GM13976 (cell line): ENCODE results near the gene MED8.

Source experiments
- DNase-seq: peaks from one replicate; pipeline ENCODE4 v3.0.0; 2012; ENCODE audit warnings: low spot score
- CTCF ChIP-seq: IDR thresholded peaks from 2 replicates; pipeline ENCODE4 v1.5.1; 2012; ENCODE audit warnings: borderline replicate concordance, mild to moderate bottlenecking; ENCODE audit not compliant: insufficient read depth; ENCODE audit errors: extremely low read depth, missing control alignments, control extremely low read depth
- in situ Hi-C: fragments of 300-500 bp; cut with MboI; formaldehyde crosslinking; loops from one replicate; pipeline ENCODE4 v1.12.0; 2022; ENCODE audit warnings: low sequenced_read_pairs, mixed read lengths, inconsistent platforms; ENCODE audit not compliant: unreplicated experiment

MED8 gene

GRCh38 chr1:43349594-43350306 lies 39.9 kb downstream of the MED8 start:
- in situ Hi-C loops: loop anchor here (25.0 kb wide), 1 partner anchor 112 kb away; no protein-coding TSS in a partner anchor
- no peak for TF ChIP-seq CTCF
- DNase-seq: no peak

- TF ChIP-seq CTCF: no peak
- DNase-seq: peak; percentile 75
- in situ Hi-C loops: no loop called here
Observed at GRCh38 chr1:43348809-43349593, 40.6 kb downstream of the MED8 start.

- DNase-seq: no peak
- TF ChIP-seq CTCF: no peak
- in situ Hi-C loops: no loop called here
Observed at GRCh38 chr1:43348343-43348808, 41.2 kb downstream of the MED8 start.

GRCh38 chr1:43346636-43347035 lies 43.0 kb downstream of the MED8 start:
- in situ Hi-C loops: no loop called here
- DNase-seq: no peak
- no peak for TF ChIP-seq CTCF

GRCh38 chr1:43345120-43345519 lies 44.5 kb downstream of the MED8 start:
- in situ Hi-C loops: no loop called here
- no peak for TF ChIP-seq CTCF
- DNase-seq: no peak

- in situ Hi-C loops: no loop called here
- TF ChIP-seq CTCF: no peak
- no peak for DNase-seq
Observed at GRCh38 chr1:43344267-43344850, 45.2 kb downstream of the MED8 start.
